ENCODE data around the gene TRIM34. TPM values are rescaled to one million over a fixed set of nuclear protein-coding genes. Genes with fewer than 3 reads are reported as not detected.
A peak's percentile ranks its signal among the peaks of the same experiment; 100 is the strongest.
"Not testable (repeated sequence)": the region's sequence is repeated elsewhere in the genome, so short reads cannot be mapped to it uniquely, and the experiment has no call there.

The TRIM34 gene
- total RNA-seq, 1 donor from 2014 or later = 7.2 TPM

DNA sequence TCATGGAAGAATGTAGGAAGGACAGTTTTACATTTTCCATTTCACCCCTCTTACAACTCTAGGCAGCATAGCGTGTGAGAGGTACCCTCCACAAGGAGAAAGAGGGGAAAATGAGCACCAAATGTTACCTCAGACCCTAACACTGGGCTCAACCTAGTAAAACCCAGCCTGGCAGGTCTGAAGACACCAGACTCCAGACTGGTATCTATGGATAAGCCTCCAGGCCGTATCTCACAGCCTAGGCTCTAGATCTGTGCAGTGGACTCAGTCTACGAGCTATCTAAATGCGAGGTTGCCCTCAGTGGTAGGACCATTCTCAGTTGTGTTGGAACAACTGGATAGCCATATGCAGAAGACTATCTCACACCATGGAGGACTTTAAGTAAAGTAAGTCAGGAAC is 49.6 kb downstream of the TRIM34 start:
- intact Hi-C loops (cut with DNase I) = no loop called here
- no peak for DNase-seq (ENCODE audit: low spot score)
- ATAC-seq = no peak

DNA sequence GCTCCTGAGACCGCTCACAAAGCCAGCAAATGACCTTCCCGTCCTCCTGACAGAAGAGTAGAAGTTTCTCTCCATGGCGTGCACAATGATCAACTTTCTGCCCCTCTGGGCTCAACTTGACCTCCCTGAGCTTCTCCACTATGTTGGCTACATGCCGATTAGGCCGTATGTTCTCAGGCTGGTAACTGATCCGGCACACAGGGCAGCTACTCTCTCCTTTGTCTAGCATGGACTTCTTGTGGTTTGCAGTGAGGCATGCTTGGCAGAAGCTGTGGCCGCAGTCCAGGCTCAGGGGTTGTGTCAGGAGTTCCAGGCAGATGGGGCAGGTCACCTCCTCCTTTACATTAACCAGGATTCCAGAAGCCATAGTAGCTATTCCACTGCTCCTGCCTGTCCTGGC is 55.0 kb downstream of the TRIM34 start:
- ATAC-seq (no peak), DNase-seq (ENCODE audit: low spot score) (no peak)
- intact Hi-C loops (cut with DNase I) = no loop called here

GRCh38 chr11:5682890-5683441 is 58.2 kb downstream of the TRIM34 start:
- DNase-seq (ENCODE audit: low spot score); intact Hi-C loops (cut with DNase I): not testable (repeated sequence)

DNA sequence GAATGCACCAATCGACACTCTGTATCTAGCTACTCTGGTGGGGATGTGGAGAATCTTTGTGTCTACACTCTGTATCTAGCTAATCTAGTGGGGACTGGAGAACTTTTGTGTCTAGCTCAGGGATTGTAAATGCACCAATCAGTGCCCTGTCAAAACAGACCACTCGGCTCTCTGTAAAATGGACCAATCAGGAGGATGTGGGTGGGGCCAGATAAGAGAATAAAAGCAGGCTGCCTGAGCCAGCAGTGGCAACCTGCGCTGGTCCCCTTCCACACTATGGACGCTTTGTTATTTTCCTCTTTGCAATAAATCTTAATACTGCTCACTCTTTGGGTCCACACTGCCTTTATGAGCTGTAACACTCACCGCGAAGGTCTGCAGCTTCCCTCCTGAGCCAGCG is 58.8 kb downstream of the TRIM34 start:
- DNase-seq (ENCODE audit: low spot score); intact Hi-C loops (cut with DNase I); ATAC-seq: not testable (repeated sequence)

More at GRCh38 chr11:5682890-5683441, 58.2 kb downstream of the TRIM34 start:
- ATAC-seq = not testable (repeated sequence)

- ATAC-seq (no peak), DNase-seq (ENCODE audit: low spot score) (no peak)
- intact Hi-C loops (cut with DNase I) = no loop called here
Measured at GRCh38 chr11:5684036-5684645, 59.3 kb downstream of the TRIM34 start.

- peak; percentile 97 for ATAC-seq
- intact Hi-C loops (cut with DNase I) = no loop called here
- DNase-seq (ENCODE audit: low spot score) = peak; percentile 88
Measured at GRCh38 chr11:5684646-5685362, 60.0 kb downstream of the TRIM34 start, which contains the start of gene TRIM5. Gene TRIM5, minus strand, starts transcription at chr11:5685074. Its CDS starts 4,897 bp downstream, at chr11:5680177.

GRCh38 chr11:5686426-5686825 is 61.6 kb downstream of the TRIM34 start:
- intact Hi-C loops (cut with DNase I) = no loop called here
- no peak for ATAC-seq
- DNase-seq (ENCODE audit: low spot score) = no peak

- no peak for DNase-seq (ENCODE audit: low spot score)
- ATAC-seq = no peak
- intact Hi-C loops (cut with DNase I) = no loop called here
Measured at GRCh38 chr11:5688482-5688881, 63.7 kb downstream of the TRIM34 start.

- intact Hi-C loops (cut with DNase I) = no loop called here
- ATAC-seq (peak; percentile 90), DNase-seq (ENCODE audit: low spot score) (peak; percentile 72)
Measured at GRCh38 chr11:5689551-5689983, 64.8 kb downstream of the TRIM34 start, which contains the start of gene TRIM22. Gene TRIM22, plus strand, starts transcription at chr11:5689790. Its CDS starts 6,443 bp downstream, at chr11:5696233.

- intact Hi-C loops (cut with DNase I) = no loop called here
- peak; percentile 79 for ATAC-seq
- no peak for DNase-seq (ENCODE audit: low spot score)
Measured at GRCh38 chr11:5690216-5690615, 65.4 kb downstream of the TRIM34 start.

DNA sequence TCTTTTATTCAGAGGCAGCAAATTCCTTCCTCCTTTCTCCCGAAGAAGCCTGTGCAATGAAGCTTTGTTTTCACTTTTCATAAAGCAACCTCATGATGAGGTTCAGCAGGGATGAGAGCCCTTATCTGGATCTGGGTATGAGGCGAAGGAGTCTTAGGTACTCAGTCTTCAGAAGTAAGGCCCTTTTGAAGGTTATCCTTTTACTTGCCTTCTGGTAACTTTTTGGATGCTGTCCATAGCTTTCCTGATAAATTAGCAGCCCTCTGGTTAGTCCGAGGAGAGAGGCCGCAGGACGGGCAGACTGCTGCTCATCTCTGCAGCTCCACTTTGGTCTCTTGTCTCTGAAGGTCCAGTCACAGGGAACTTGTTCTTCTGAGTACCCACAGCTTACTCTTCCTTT is 65.9 kb downstream of the TRIM34 start:
- ATAC-seq (peak; percentile 38), DNase-seq (ENCODE audit: low spot score) (no peak)
- intact Hi-C loops (cut with DNase I) = no loop called here

DNA sequence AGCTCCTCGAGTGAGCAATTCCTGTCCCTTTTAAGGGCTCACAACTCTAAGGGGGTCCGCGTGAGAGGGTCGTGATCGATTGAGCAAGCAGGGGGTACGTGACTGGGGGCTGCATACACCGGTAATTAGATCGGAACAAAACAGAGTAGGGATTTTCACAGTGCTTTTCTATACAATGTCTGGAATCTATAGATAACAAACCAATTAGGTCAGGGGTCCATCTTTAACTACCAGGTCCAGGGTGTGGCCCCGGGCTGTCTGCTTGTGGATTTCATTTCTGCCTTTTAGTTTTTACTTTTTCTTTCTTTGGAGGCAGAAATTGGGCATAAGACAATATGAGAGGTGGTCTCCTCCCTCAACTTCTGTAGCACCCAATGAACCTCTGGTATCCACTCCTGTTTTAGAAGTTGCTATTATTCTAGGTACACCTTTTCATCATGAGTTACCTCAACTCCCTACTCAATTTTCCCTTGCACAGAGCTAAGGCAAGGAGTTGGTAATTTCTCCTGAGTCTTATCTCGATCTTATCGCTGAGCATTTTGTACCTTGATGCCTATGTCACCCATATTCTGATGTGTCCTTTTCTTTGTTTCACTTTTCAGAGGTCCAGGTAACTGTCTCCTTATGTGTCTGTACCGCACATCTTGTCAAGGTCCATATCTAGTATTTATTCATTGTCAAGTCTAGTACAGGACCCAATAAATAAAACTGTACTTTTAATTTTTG is 66.6 kb downstream of the TRIM34 start:
- intact Hi-C loops (cut with DNase I); DNase-seq (ENCODE audit: low spot score); ATAC-seq: not testable (repeated sequence)

DNA sequence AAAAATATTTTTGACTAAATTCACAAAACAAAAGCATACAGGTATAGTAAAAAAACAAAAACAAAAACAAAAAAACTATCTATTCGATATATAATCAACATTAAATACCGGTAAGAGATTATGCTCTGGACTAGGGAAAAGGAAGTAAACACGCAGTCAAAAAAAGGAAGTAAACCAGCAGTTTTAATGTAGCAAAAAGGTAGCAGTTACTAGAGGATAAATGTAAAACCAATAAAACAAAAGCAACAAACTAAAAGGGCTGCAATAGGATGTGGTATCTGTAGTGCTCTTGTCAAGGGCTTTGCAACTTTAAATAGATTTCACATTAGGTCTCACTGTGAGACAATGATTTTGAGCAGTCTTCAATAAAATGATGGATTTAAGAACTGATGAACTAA is 67.2 kb downstream of the TRIM34 start:
- intact Hi-C loops (cut with DNase I) = no loop called here
- no peak for DNase-seq (ENCODE audit: low spot score)
- ATAC-seq = no peak

Other genes with a start within 250 kb of the TRIM34 start
- not detected for gene OR51M1, start 241.2 kb upstream of the TRIM34 start, total RNA-seq
- gene OR51Q1, start 202.9 kb upstream of the TRIM34 start, total RNA-seq = not detected
- gene OR51I1, start 183.5 kb upstream of the TRIM34 start, total RNA-seq = not detected
- not detected for gene OR51I2, start 175.7 kb upstream of the TRIM34 start, total RNA-seq
- gene OR52D1, start 136.3 kb upstream of the TRIM34 start, total RNA-seq = not detected
- 1.1 TPM for gene UBQLN3, start 115.0 kb upstream of the TRIM34 start, total RNA-seq
- 1.5 TPM for gene UBQLNL, start 108.3 kb upstream of the TRIM34 start, total RNA-seq
- 0.89 TPM for gene OR52H1, start 76.5 kb upstream of the TRIM34 start, total RNA-seq
- not detected for gene OR52B6, start 44.1 kb upstream of the TRIM34 start, total RNA-seq
- 3.3 TPM for gene TRIM6, start 28.4 kb upstream of the TRIM34 start, total RNA-seq
- 28.4 TPM for gene TRIM5, start 60.1 kb downstream of the TRIM34 start, total RNA-seq
- gene TRIM22, start 64.8 kb downstream of the TRIM34 start, total RNA-seq = 86.7 TPM
- 0.40 TPM for gene OR56B1, start 111.4 kb downstream of the TRIM34 start, total RNA-seq
- 0.85 TPM for gene OR52N4, start 129.2 kb downstream of the TRIM34 start, total RNA-seq
- gene OR52N5, start 158.4 kb downstream of the TRIM34 start, total RNA-seq = not detected
- gene OR52N1, start 166.3 kb downstream of the TRIM34 start, total RNA-seq = 0.13 TPM
- not detected for gene OR52N2, start 183.9 kb downstream of the TRIM34 start, total RNA-seq
- not detected for gene OR52E6, start 216.9 kb downstream of the TRIM34 start, total RNA-seq
- gene OR52E8, start 232.7 kb downstream of the TRIM34 start, total RNA-seq = not detected

Measured in sciatic nerve (tissue), 2 donors.